Measurements from ENCODE around the gene OTOF. TPM values are rescaled to one million over a fixed set of nuclear protein-coding genes. Genes with fewer than 3 reads are reported as not detected.

Gene OTOF
- total RNA-seq, 2 donors from 2014 or later = not detected

DNA sequence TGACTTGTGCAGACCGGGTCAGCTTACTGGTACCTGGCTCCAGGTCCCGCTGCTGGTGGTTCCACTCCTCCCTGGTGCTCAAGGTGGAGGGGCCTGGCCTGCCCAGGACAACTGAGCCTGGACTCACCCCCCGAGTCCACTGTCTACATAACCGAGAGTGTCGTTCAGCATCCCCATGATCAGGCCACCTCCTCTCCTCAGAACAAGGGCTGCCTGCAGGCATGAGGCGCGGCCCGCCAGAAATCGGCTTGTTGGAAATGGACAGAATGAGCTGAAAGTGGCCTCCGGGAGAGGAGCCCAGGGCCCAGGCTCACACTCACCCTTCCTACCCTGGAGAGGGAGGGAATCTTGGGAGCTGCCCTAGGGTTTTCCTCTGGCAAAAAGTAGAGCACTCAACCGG is 38.9 kb upstream of the OTOF start:
- DNase-seq = no peak
- Histone ChIP-seq H3K4me3 (no peak overlapping the region), H3K9ac (ENCODE audit: low read depth in 2 of 2, low read length in 2 of 2) (no peak overlapping the region), H3K27ac (no peak overlapping the region), H3K36me3 (no peaks in the 10 kb centered on the region), H3K9me3 (no peaks in the 10 kb centered on the region), H3K4me1 (no peaks in the 10 kb centered on the region), H3K27me3 (no peaks in the 10 kb centered on the region)
- TF ChIP-seq, protein P1, sequence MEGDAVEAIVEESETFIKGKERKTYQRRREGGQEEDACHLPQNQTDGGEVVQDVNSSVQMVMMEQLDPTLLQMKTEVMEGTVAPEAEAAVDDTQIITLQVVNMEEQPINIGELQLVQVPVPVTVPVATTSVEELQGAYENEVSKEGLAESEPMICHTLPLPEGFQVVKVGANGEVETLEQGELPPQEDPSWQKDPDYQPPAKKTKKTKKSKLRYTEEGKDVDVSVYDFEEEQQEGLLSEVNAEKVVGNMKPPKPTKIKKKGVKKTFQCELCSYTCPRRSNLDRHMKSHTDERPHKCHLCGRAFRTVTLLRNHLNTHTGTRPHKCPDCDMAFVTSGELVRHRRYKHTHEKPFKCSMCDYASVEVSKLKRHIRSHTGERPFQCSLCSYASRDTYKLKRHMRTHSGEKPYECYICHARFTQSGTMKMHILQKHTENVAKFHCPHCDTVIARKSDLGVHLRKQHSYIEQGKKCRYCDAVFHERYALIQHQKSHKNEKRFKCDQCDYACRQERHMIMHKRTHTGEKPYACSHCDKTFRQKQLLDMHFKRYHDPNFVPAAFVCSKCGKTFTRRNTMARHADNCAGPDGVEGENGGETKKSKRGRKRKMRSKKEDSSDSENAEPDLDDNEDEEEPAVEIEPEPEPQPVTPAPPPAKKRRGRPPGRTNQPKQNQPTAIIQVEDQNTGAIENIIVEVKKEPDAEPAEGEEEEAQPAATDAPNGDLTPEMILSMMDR (IDR thresholded peaks at IDR 0.05) = no peak
- intact Hi-C loops (cut with DNase I) = no loop called here

DNA sequence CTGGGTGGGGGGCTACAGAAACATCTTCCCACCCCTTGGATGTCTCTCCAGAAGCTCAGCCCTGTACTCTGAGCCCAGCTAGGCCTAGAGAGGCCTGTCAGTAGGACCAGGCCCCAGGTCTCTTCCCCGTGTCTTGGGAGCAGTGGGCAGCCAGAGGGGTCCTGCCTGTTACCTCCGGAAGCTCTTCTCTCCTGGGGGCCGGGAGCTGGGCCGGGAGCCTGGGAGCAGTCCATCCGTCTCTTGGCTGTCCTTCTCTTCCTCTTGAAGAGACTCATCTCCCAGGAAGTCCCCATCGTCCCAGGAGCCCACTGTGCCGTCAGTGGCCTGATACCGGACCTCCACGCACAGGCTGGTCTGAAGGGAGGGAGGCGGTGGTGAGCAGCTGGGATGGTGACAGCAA is 38.3 kb upstream of the OTOF start:
- intact Hi-C loops (cut with DNase I) = no loop called here
- Histone ChIP-seq H3K4me3 (no peak overlapping the region), H3K27ac (no peak overlapping the region), H3K27me3 (no peaks in the 10 kb centered on the region), H3K9me3 (no peaks in the 10 kb centered on the region), H3K36me3 (no peaks in the 10 kb centered on the region), H3K9ac (ENCODE audit: low read depth in 2 of 2, low read length in 2 of 2) (no peak overlapping the region), H3K4me1 (no peaks in the 10 kb centered on the region)
- DNase-seq = no peak
- TF ChIP-seq, protein P1 (IDR thresholded peaks at IDR 0.05) = no peak

DNA sequence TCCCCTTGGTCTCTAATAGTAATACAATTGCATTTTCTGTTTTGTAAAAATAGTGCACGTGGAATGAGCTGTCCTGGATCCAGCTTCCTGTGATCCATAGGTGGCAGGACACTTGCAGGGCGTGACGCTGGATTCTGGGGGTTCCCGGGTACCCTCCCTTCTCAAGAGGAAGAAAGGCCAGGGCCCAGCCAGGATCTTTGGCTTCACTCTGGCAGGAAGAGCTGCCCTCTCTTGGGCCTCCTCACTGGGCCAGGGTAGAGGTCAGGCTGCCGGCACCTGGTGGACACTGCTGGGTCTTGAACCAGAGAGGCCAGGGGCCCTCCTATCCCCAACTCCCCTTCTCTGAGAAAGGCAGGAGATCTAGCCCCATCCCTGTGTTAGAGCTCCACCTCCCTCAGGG is 37.8 kb upstream of the OTOF start:
- no peaks in the 10 kb centered on the region for H3K4me1 ChIP-seq
- intact Hi-C loops (cut with DNase I) = no loop called here
- no peak overlapping the region for H3K9ac ChIP-seq (ENCODE audit: low read depth in 2 of 2, low read length in 2 of 2)
- H3K4me3 ChIP-seq = no peak overlapping the region
- H3K9me3 ChIP-seq = no peaks in the 10 kb centered on the region
- no peak for DNase-seq
- TF ChIP-seq, protein P1 (IDR thresholded peaks at IDR 0.05) = no peak
- H3K27ac ChIP-seq = no peak overlapping the region
- no peaks in the 10 kb centered on the region for H3K27me3 ChIP-seq
- H3K36me3 ChIP-seq = no peaks in the 10 kb centered on the region

DNA sequence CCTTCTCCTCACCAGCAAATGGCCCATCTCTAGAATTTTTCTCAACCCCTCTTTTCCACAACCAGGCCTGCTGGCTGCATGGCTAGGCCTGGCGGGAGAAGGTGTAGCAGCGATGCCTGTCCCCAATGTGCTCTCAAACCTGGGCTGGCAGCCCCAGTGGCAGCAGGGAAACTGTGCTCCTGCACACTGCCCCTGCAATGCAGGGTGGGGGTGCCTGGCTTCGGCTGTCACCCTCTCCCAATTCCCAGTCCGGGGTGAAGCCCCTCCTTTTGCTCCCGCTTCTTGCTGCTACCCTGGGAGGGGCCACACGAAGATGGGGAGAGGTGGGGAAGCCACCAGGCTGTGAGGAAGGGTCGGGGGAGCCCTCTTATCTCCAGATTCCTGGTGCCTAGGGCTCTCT is 36.1 kb upstream of the OTOF start:
- TF ChIP-seq, protein P1 (IDR thresholded peaks at IDR 0.05) = no peak
- Histone ChIP-seq H3K27ac (no peak overlapping the region), H3K9me3 (no peaks in the 10 kb centered on the region), H3K36me3 (no peaks in the 10 kb centered on the region), H3K27me3 (no peaks in the 10 kb centered on the region), H3K4me1 (no peaks in the 10 kb centered on the region), H3K9ac (ENCODE audit: low read depth in 2 of 2, low read length in 2 of 2) (no peak overlapping the region), H3K4me3 (no peak overlapping the region)
- no peak for DNase-seq
- intact Hi-C loops (cut with DNase I) = no loop called here

DNA sequence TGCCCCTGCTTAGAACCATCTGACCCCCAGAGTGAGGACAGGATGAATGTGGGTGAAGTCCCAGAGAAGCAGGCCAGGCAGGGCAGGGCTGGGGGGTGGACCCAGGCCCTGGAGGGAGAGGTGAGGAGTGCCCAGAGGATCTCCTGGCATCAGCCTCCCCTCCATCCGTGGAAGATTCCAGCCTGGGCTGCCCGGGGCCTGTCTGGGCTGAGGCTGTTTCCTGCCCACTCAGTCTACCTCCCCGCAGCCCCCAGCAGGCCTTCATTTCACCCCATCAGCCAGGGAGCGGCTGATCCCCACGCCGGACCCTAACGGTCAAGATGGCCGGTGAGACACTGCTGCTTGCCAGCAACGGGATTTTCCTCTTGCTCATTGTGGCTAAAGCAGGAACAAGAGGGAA is 35.3 kb upstream of the OTOF start:
- TF ChIP-seq, protein P1 (IDR thresholded peaks at IDR 0.05) = no peak
- H3K9me3 ChIP-seq = no peaks in the 10 kb centered on the region

DNA sequence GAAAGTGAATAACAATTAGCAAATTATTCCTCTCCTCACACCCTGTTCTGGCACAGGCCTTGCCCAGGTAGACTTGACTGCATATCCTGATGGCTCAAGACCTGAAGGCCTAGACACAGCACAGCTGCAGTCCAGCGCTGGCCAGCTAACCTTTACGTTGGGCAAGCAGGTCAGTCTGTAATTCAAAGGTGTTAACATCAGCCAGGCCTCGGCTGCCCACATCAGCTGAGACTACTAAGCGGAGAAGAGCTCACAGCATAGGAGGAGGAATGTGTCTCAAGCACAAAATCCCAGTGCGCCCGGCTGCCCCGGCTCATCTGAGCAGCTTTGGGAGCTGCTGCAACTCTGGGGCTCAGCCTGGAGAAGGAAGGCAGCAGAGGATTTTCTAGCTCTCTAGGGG is 33.5 kb upstream of the OTOF start:
- intact Hi-C loops (cut with DNase I) = no loop called here
- TF ChIP-seq, protein P1 (IDR thresholded peaks at IDR 0.05) = no peak
- Histone ChIP-seq H3K36me3 (no peaks in the 10 kb centered on the region), H3K9ac (ENCODE audit: low read depth in 2 of 2, low read length in 2 of 2) (no peak overlapping the region), H3K27me3 (no peaks in the 10 kb centered on the region), H3K4me3 (no peak overlapping the region), H3K4me1 (no peaks in the 10 kb centered on the region), H3K27ac (no peak overlapping the region), H3K9me3 (no peaks in the 10 kb centered on the region)
- DNase-seq = no peak

More for the DNA sequence above, 35.3 kb upstream of the OTOF start:
- no peaks in the 10 kb centered on the region for H3K36me3 ChIP-seq
- intact Hi-C loops (cut with DNase I) = no loop called here
- no peak overlapping the region for H3K4me3 ChIP-seq
- no peaks in the 10 kb centered on the region for H3K4me1 ChIP-seq
- H3K27me3 ChIP-seq = no peaks in the 10 kb centered on the region
- DNase-seq = no peak
- H3K27ac ChIP-seq = no peak overlapping the region
- H3K9ac ChIP-seq (ENCODE audit: low read depth in 2 of 2, low read length in 2 of 2) = no peak overlapping the region

Measured in colonic mucosa (tissue), 4 donors.